LNCaP clone FGC (cell line): ENCODE data around the gene SNX20.

Experiments used
- DNase-seq: peaks from one replicate; pipeline ENCODE4 v3.0.0-alpha.2; 2011; ENCODE audit warnings: low read depth
- H3K4me3 ChIP-seq: 2 replicates; pipeline ENCODE4 v1.5.1; 2011; ENCODE audit warnings: mild to moderate bottlenecking, low read depth, low read length, control low read depth
- TF ChIP-seq, protein P1 (sequence below): IDR thresholded peaks from 2 replicates; pipeline ENCODE4 v1.5.1; 2012; ENCODE audit warnings: mild to moderate bottlenecking; ENCODE audit not compliant: control insufficient read depth, insufficient read depth; ENCODE audit errors: extremely low read depth

SNX20 gene

DNA sequence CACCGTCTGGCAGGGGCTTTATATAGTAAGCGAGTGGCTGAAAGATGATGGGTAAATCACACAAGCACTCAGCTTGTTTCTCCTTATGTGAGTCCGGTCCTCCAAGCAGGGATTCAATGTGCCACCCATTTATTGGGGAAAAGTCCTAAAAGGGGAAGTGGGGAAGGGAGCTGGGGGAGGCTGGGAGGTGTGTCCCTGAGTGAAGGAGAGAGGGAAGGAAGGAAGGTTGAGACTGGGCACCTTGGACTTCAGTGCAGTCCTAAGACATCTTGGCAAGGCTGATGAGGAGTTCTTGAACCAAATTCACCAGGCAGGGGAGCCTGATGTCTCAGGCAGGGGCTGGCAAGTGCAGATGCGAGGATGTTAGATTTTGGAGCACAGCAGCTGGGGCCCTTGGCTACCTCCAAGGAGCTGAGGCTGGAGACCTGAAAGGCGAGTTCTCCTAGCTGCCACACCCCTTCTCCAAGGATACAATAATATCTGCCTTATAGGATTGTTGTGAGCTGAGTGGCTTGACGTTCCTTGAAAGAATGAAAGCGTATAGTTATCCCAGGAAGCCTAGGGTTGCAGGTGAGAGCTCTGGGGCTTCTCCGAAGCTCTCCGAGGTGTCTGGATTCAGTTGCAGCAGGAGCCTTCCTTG lies 37.8 kb upstream of the SNX20 start:
- peak; percentile 23 for DNase-seq
- no peak overlapping the region for H3K4me3 ChIP-seq
- TF ChIP-seq, protein P1, sequence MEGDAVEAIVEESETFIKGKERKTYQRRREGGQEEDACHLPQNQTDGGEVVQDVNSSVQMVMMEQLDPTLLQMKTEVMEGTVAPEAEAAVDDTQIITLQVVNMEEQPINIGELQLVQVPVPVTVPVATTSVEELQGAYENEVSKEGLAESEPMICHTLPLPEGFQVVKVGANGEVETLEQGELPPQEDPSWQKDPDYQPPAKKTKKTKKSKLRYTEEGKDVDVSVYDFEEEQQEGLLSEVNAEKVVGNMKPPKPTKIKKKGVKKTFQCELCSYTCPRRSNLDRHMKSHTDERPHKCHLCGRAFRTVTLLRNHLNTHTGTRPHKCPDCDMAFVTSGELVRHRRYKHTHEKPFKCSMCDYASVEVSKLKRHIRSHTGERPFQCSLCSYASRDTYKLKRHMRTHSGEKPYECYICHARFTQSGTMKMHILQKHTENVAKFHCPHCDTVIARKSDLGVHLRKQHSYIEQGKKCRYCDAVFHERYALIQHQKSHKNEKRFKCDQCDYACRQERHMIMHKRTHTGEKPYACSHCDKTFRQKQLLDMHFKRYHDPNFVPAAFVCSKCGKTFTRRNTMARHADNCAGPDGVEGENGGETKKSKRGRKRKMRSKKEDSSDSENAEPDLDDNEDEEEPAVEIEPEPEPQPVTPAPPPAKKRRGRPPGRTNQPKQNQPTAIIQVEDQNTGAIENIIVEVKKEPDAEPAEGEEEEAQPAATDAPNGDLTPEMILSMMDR = no peak

DNA sequence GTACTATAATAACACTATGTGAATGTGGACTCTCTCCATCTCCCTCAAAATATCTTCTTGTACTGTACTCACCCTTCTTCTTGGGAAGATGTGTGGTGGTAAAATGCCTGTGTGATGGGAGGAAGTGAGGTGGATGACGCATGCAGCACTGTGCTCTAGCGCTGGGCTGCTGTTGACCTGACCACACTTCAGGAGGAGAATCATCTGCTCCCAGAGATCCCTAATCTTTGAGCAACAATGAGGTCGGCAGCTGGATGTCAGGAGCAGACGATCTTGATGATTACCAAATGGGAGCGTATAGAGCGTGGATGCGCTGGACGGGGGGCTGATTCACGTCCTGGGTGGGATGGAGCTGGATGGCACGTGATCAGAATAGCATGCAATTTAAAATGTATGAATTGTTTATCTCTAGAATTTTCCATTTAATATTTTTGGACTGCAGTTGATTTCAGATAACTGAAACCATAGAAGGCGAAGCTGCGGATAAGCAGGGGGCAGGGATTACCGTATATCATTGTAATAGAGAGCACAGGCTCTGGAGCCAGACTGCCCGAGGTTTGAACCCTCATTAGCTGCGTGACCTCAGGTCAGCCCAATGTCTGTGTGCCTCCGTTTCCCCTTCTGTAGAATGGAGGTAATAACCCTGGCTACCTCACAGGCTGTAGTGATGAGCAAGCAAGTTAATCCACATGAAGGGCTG lies 37.1 kb upstream of the SNX20 start:
- no peak for DNase-seq
- TF ChIP-seq, protein P1 = no peak
- H3K4me3 ChIP-seq = no peak overlapping the region

DNA sequence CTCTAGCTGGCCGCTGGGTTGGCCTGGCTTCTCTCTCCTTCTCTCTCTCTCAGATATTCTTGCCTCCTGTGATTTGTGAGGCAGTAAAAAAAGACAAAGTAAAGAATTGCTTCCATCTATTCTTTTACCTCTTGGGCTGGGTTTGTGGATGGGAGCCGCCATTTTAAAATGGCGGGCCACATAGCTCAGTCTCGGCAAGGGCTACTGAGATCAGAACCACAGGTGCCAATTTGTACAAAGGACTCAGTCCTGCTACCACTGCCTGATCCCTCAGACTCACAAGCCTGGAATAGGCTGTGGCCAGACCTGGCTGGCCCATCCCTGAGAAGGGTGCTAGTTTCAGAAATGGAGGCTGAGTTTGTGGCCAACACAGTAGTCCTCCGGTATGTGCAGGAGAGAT lies 36.4 kb upstream of the SNX20 start:
- TF ChIP-seq, protein P1 = no peak
- no peak for DNase-seq
- no peak overlapping the region for H3K4me3 ChIP-seq

DNA sequence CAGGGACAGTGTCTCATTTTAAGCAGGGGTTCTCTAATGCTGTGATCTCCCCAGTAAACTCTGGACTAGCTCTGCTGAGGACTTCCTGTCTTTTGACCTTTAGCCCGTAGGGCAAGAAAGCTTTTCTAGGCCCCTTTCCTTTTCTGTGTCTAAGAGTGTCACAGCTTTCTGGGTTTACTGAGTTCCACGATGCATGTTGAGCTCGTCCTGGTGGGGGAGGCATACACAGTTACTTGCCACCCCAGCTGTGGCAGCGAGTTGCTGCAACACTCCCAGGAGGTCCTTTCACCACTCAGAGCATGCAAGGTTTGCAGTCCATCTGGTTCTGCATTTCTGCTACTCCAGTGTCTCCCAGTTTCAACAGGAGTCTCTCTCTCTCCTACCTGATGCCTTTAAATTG lies 36.0 kb upstream of the SNX20 start:
- TF ChIP-seq, protein P1 = no peak
- DNase-seq = no peak
- no peak overlapping the region for H3K4me3 ChIP-seq

DNA sequence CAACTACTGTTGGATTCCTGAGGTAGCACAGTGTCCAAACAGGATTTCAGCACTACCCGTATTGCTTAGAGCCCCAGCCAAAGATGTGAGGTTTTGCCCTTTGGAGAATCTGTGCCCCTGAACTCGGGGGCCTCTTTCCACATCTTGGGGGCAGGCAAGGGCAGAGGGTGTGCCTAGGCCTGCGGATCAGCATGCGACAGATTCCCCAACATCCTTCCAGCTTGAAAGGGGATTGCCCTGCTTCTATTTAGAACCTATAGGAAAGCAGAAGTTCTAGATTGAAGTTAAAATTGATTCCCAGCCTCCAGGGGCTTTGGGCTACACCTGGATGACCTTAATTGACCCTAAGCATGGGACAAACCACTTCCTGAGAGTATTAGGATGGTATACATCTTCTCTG lies 31.8 kb upstream of the SNX20 start:
- no peak overlapping the region for H3K4me3 ChIP-seq
- TF ChIP-seq, protein P1 = no peak
- DNase-seq = no peak

DNA sequence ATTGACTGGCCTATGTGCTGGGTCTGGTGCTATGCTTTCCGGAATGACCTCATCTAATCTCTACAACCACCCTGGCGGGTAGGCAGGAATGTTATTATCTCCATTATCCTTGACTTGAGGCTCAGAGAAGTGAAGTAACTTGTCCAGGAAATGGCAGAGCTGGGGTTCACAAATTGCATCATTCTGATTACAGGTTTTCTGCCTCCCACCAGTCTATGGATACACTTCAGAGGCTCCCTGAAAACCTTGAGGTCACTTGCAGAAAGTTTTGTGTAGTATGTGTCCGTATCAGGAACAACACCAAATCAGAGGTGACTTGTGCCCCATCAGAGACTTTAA lies 31.4 kb upstream of the SNX20 start:
- H3K4me3 ChIP-seq = no peak overlapping the region
- DNase-seq = no peak
- TF ChIP-seq, protein P1 = no peak
